Frontal cortex (tissue), 4 donors: ENCODE measurements around the gene MYH6. TPM values are rescaled to one million over a fixed set of nuclear protein-coding genes. Genes with fewer than 3 reads are reported as not detected.

Source experiments
- DNase-seq, 2 donors: peaks; one replicate each; pipeline ENCODE4 v3.0.0; 2012; ENCODE audit warnings: low spot score in 2 of 2
- FAIRE-seq: peaks from 2 replicates; lab custom pipeline; 2012; peaks lifted over from hg19 to GRCh38; lab: Jason Lieb, UNC
- total RNA-seq: library from RNA; depleted of rRNA; stranded (reverse); fragments of >200 nt; gene quantifications from one replicate; pipeline ENCODE4 v1.2.3, GENCODE V29; 2014
- donor health status: control.
- donor health status: control.
- donor health status: control.

The MYH6 gene
- total RNA-seq, 1 donor from 2014 or later, result not detected

DNA sequence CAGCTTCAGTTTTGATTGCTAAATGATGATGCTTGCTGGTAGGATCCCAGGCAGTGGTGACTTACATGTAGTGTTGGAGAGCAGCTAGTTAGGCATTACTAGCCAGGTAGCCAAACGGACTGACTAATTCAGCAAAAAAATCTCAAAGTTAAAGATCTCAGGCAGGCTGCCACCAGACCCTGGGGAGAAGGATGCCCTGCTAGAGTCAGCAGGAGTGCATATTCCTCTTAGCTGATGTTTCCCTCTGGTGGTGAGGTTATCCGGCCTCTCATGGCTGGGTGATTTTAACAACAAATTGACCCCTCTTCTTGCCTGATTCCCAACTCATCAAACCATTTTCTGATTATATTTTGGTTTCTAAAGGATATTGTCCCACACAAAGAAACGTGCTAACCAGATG lies 45.9 kb downstream of the MYH6 start:
- DNase-seq, result no peak

DNA sequence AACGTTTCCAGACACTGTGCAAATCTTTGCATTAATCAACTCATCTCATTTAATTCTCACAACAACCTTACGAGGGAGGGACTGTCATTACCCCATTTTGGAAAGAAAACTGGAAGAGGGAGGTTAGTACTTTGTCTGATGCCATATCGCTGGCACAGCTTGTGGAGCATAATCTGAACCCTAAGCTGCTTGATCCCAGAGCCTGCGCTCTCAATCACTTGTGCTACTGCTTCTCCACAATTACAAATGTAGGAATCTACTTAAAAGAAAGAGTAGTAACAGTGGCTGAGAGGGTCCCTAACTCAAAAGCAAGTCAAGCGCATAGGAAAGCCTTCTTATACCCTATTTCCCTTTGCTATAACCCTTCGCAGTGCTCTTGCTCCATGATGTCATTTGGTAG lies 46.3 kb downstream of the MYH6 start:
- DNase-seq (no peak), FAIRE-seq (no peak)

More for the DNA sequence above, 45.9 kb downstream of the MYH6 start:
- FAIRE-seq, result no peak

DNA sequence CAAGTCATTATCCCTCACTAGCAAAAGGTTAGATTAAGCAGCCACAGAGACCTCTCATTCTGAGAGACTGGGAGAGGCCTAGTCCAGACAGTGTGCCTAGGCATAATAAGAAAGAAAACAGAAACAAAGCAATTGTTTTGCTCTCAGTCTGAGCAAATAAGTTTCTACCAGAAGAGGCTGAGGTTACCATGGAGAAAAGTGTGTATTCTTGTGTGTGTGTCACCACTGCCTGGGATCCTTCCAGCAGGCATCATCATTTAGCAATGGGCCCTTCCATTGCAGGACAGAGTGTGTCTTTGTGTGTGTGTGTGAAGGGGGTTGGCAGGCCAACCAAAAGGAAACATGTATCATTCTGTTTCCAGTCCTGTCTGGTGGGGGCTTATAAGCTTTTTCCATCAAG lies 46.8 kb downstream of the MYH6 start:
- DNase-seq (no peak), FAIRE-seq (no peak)

DNA sequence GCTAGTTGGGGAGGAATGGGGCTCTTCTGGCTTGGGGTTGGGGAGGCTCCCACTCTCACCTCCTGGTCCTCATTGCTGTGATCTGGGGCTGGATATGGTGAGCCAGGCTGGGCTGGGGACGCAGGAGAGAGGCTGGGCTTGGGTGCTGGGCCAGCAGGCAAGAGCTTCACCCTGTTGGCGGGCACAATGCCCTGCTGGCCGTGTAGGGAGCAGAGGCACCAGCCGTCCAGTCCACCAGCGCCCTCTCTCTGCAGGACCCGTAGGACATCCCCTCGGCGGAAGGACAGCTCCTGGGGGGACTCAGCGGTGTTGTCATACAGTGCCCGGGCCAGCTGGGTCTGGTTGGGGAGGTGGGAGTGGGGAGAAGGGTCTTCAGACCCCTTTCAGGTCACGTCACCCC lies 47.6 kb downstream of the MYH6 start:
- no peak for FAIRE-seq
- peak; percentile 66 to 75 for DNase-seq

DNA sequence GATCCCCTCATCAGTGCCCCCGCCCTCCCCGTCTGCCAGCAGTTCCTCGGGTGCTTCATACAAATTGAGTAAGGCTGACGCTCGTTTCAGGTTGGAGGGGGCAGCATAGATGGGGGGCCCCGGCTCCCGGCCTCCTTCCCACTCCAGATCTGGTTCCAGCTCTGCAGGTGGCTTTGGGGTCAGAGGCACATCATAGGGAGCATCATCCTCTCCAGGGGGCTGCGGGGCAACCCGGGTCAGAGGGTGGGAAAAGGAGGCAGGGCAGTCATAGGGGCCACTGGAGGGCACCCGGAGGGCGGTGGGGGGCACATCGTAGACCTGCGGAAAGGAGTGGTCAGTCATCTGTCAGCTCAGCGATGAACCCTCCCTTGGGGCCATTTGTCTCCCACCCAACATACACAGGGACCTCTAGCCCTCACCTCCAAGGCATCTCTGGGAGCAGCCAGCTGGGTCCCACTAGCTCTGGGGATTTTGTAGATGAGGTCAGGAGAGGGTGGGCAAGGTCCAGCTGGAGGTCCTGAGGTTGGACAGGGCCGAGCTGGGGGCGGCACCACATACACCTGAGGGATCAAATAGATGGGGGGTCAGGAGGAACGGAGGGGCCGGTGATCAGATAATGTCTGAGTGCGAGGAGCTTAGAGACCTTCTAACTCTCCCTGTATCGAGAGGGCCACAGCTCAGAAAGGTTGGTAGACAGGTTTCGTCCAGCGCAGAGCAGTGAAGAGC lies 48.2 kb downstream of the MYH6 start:
- FAIRE-seq, result no peak

DNA sequence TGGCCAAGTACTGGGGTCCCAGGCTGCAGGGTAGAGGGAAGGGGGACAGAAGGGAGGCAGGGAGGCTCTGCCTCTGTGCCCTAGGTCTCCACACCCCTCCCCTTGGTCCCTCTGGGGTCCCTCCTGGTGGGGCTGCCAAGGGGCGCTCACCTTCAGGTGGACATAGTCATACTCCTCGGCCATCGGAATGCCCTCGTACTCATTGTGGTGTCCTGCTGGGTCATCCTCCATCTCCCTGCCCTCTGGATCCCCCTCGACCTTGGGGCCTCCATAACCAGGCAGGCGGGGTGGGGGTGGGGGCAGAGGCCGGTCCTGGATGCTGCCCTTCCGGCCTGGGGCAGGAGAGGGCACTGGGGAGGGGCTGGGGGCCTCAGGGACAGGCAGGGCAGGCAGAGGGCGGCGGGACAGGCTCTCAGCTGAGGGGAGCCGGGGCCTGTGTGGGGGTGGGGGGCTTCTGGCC lies 48.9 kb downstream of the MYH6 start:
- FAIRE-seq (no peak), DNase-seq (no peak)

More for the DNA sequence above, 48.2 kb downstream of the MYH6 start:
- no peak for DNase-seq

DNA sequence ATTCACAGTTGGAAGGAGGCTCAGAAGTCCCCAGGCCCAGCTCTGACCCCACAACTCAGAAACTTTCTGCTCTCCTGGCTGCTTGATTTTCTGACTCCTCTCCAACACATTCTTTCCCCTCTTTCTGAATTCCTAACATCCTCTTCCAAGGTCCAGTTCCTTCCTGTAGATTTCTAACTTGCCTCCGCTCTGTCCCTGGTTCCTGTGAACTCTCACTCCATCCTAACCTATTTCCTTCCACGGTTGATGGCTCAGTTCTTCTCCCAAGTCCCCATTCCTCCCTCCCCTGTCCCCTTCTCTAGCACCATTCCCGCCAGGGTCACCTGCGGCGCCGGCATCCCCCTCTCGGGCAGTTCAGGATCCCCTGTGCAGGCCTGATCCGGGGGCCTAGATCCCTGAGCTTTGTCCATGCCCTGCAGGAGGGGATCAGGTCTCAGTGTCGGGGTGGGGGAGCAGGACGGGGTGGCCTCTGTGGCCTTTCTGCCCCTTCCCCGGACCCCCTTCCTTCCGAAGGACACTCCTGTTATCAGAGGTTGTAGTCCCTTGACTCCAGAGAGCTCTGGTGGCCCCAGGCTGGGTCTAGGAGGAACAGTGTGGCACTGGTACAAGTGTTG lies 49.4 kb downstream of the MYH6 start:
- no peak for DNase-seq
- no peak for FAIRE-seq

DNA sequence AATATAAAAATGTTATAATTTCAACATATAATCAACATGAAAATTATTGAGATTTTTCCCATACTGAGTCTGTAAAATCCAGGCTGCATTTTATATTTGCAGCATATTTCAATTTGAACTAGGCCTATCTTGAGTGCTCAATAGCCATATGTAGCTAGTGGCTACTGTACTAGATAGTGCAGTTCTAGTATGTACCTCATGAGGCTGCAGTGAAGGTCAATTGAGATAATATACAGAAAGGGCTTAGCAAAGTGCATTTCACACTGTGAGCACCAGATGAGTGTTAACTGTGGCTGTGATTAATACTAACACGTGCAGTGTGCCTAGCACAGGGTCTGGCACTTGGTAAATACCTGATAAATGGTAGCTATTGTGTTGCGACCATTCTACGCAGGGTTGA lies 50.0 kb downstream of the MYH6 start:
- no peak for FAIRE-seq
- DNase-seq, result no peak

DNA sequence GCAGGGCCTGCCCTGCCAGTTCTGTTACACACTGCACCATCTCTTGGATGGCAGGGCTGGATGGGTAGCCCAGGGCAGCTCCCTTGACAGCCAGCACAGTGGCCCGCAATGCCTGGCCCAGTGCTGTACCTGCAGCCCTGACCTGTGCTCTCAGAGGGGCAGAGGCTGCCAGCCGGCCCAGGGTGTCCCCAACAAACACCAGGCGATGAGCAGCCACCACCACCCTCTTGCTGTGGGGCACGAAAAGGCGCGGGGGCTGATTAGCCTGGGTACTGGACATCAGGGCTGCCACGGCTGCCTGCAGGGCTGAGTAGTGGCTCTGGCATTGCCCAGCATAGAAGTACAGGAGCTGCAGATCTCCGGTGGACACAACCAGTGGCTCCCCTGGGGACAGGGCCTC lies 50.8 kb downstream of the MYH6 start:
- DNase-seq (no peak), FAIRE-seq (no peak)

DNA sequence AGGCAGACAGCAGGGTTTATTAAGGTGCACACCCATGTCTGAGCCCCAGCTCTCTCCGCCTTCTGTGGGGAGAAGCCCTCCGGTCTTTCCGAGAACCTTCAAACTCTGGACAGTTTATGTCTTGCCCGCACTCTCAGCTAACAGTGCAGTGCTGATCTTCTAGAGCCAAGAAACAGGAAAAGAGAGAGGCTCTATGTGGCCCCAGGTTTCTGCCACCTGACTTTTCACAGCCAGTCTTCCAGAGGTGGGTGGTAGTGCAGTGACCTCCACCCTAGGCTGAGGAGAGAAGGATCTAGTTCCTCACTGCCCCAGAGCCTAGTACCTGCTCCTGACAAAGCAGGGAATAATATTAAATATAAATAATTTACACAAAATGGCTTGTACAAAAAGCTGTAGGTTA lies 51.4 kb downstream of the MYH6 start:
- FAIRE-seq (no peak), DNase-seq (no peak)

DNA sequence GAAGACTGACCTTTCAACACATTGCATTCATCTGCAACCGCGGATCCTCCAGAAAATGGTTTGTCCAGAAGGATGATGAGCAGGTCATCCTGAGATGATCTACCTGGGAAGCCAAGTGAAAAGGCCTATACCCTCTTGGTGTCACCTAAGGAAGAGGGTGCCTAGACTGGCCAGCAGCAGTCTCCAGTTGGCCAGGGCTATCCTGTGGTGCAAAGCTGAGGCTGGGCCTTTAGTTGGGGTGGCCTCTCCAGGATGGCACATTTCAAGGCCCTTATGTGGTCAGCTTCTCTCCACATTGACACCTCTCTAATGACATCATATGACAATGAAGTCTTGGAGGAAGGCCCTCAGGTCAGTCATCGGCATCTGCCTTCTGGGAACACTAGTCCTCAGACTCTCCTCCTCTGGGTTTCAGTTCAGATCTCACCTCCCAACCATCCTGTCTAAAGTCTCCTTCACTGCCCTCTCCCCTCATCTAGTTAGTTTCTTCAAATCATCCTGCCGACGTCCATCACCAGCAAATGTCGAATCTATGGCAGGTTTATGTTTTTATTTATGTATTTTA lies 52.1 kb downstream of the MYH6 start:
- no peak for DNase-seq
- FAIRE-seq, result no peak

DNA sequence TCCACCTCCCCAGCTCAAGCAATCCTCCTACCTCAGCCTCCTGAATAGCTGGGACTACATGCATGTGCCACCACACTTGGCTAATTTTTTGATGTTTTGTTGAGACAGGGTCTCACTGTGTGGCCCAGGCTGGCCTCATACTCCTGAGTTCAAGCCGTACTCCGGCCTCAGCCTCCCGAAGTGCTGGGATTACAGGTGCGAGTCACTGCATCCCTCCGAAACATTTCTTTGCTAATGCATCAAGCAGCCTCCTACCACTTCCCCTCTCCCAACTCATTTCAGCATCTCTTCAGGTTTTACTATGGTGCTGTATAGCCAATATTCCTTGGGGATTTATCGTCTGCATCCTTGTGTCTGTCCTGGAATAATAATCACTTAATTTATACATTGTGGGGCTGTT lies 53.1 kb downstream of the MYH6 start:
- FAIRE-seq (no peak), DNase-seq (no peak)

DNA sequence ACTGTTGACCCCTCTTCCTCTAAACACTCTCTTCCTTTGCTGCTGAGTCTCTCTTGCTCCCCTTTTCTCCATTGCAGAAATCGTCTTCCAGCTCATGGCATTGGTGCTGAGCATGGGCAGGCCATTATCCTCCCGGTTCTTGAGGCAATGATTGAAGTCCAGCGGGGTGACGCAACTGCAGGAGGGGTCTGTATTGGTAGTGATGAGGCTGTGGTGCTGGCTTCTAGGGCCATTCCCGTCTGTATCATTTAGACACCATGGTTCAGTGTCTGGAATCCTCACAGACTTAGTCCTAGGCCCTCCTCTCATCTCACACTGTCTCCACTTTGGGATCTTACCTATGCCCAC lies 54.7 kb downstream of the MYH6 start:
- DNase-seq (no peak), FAIRE-seq (no peak)

DNA sequence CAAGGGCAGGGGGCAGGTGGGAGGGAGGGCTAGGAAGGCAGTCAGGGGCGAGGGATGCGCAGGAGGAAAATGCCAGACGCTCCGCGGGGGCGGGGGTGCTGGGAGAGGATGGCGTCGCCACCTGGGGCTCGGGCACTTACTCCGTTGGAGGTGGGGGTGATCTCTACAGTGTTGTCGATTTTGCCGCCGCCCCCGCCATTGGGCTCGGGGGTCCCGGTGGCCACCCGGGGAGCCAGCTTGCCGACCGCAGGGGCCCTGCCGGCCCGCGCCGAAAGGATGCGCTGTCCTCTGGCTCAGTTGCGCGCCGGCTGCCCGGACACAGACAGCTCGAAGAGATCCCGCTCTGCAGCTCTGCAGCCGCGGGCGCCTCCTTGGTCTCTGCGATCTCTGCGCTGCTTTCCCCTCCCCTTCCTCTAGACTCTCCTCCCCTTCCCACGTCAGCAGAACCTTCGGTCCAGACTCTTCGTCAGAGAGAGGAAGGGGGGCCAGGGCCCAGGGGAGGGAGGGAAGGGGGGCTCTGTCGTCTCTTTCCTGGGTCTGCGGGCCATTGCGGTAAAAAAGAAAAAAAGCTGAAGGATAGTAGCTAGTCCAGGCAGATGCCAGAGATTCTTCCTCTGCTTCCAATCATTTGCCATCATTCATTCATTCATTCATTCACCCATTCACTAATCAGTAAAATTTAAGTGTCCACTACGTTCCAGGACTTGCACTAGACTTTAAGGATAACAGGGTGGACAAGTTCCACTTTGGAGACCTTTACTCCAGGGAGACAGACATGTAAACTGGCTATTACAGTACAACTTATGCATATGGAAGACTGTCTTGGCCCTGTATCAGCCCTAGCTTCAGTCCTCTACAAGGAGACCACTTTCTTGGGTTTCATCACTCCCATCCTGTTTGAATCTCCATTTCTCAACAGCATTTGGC lies 55.3 kb downstream of the MYH6 start, which contains the start of gene SLC22A17:
Gene SLC22A17 (minus strand): TSS at position 382 of the 927 bp plus-strand sequence.
- DNase-seq (peak; percentile 96 to 97), FAIRE-seq (no peak)

DNA sequence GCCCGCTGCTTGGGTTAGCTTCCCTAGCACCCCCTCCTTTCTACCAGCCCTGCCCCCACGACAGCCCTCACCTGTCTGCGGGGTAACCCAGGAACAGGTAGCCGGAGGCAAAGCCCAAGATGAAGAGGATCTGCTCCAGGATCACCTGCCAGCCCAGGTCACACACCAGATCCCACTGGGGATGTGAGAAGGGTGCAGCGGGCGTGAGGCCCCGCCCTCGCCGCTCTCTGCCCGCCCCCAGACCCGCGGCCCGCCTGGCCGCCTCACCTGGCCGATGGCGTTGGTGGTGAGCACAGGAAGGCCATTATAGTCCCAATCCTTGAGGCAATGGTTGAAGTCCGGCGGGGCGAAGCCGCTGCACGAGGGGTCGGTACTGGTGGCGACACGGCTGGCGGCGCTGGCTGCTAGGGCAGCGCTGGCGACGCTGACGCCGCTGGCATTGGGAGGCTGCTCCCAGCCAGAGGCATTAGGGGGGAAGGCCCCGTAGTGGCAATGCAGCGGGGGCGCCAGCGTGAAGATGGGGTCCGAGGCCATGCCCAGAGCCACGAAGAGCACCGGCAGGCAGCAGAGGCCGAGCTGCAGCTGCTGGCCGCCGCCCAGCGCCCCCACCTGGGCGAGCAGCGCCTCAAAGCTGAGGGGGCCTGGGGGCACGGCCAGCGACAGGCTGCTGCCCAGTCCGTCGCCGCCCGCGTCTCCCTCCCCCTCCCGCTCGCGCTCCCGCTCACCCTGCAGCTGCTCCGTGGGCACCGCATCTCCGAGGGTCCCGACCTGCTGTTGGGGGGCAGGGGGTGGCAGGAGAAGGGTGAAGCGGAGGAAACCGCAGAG lies 56.2 kb downstream of the MYH6 start:
- no peak for FAIRE-seq
- DNase-seq, result peak; percentile 76 to 81

DNA sequence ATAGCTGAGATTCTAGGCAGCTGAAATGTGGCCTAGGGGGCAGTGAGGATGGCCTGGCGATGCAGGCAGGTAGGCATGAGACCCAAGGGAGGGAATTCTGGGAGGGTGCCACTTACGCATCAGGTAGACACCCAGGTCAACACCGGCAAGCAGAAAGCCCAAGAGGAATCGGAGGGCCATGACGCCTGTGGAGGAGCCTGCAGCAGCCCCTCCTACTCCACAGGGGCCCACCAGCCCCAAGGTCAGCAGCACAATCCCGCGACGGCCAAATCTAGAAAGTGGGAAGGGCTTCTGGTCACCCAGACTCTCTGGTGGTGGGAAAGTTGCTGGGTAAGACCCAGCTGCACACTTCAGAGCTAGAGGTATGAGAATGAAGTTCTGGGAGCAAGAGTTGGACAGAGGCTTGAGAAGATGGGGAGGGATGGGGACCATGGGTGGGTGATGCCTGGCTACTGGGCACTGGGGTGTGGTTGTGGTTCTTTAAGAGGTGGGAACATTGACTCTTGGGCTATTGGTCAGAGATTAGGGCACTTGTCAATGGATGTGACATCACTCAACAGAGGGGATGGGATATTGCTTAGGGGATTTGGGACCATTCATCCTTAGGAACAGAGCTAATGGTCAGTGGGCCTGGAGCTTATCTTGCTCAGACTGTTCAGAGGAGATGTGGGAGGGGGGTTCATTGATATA lies 58.8 kb downstream of the MYH6 start:
- DNase-seq, result no peak
- no peak for FAIRE-seq

DNA sequence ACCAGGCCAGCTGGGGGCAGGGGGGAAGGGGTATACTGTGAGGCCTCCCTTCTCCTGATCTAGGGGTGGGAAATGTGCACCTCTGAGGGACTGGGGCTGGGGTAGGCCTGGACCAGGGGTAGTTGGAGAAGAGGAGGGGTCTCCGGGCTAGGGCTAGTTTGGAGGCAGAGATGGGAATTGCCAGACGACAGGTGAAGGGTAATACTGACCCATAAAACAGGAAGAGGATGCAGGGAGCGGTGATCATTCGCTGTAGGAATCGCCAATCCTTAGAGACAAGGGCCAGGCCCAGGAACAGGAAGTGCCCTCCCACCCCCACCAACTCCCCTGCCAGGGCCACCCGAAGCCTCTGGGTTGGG lies 59.8 kb downstream of the MYH6 start:
- FAIRE-seq (no peak), DNase-seq (no peak)

DNA sequence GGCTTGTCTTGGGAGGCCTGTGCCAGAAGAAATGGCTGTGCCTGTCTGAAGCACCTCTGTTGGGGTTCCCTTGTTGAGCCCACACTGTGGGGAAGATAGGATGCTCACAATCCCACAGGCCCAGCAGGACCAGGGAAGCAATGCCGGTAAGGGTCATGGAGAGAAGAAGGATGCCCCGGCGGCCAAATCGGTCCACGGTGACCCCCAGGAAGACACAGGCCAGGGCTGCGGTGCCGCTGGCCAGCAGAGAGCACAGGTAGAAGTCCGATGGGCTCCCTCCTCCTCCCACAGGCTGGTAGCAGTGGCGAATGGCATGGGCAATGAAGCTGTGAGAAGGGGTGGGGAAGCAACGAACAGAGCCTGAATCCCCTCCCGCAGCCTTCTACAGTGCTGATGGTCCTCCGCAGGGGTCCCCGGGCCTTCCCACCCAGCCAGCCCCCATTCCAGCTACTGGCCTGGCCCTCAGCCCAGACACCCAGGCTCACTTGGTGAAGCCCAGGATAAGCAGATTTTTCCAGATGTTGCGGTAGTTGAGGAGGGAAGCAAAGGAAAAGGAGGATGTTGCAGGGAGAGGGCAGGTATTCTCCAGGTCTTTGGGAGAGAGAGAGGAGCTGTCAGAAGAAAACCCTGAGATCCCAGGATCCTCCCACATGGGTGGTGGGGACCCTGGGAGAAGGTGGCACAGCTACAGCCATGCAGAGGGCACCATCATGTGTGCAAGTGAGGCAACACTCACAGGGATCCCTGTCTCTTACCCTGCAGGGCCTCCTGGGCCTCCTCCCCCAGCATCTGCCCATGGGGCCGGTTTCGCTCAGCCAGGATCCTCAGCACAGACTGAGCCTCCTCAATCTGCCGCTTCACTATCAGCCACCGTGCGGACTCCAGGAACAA lies 60.4 kb downstream of the MYH6 start:
- FAIRE-seq (no peak), DNase-seq (no peak)
